A673 (cell line): ENCODE data around the gene C5orf15. TPM values are rescaled to one million over a fixed set of nuclear protein-coding genes. Genes with fewer than 3 reads are reported as not detected.

ENCODE experiments used
- BruUV-seq: library from RNA; stranded (reverse); fragments of 400-500 nt; replicated peaks from 2 replicates; lab custom pipeline; 2021; lab: Mats Ljungman, UMichigan
- CTCF ChIA-PET: fragments of 300-600 bp; sonication (Branson Sonifier 250); formaldehyde crosslinking; loops from one replicate; lab custom pipeline; 2022; ENCODE audit warnings: antibody characterized with exemption; lab: Charles Lee
- POLR2A ChIA-PET: fragments of 300-600 bp; sonication (Branson Sonifier 250); formaldehyde crosslinking; loops from one replicate; lab custom pipeline; 2022; ENCODE audit warnings: antibody characterized with exemption; ENCODE audit not compliant: low non-redundant PET; lab: Charles Lee
- DNase-seq: peaks from one replicate; pipeline ENCODE4 v3.0.0-alpha.2; 2015; ENCODE audit warnings: low spot score
- H3K27ac ChIP-seq: fragments of 200-600 bp; sonication (generic); 2 replicates; pipeline ENCODE4 v1.5.1; 2016; ENCODE audit warnings: mixed run types, low read depth, mild to moderate bottlenecking, mixed read lengths, antibody characterized with exemption, low read length; ENCODE audit not compliant: poor library complexity, severe bottlenecking
- H3K27me3 ChIP-seq: fragments of 200-600 bp; sonication (generic); replicated peaks from 2 replicates; pipeline ENCODE4 v1.6.1; 2017; ENCODE audit warnings: mixed run types, low read depth, mild to moderate bottlenecking, mixed read lengths, antibody characterized with exemption, low read length; ENCODE audit not compliant: insufficient read depth, poor library complexity
- H3K36me3 ChIP-seq: fragments of 200-600 bp; sonication (generic); 2 replicates; pipeline ENCODE4 v1.6.1; 2016; ENCODE audit warnings: mixed run types, mild to moderate bottlenecking, mixed read lengths, antibody characterized with exemption, low read length; ENCODE audit not compliant: insufficient read depth, poor library complexity, severe bottlenecking
- H3K4me1 ChIP-seq: fragments of 200-600 bp; sonication (generic); 2 replicates; pipeline ENCODE4 v1.6.1; 2017; ENCODE audit warnings: mixed run types, mild to moderate bottlenecking, mixed read lengths, antibody characterized with exemption, low read length; ENCODE audit not compliant: insufficient read depth, poor library complexity, severe bottlenecking
- H3K4me3 ChIP-seq: fragments of 200-600 bp; sonication (generic); 2 replicates; pipeline ENCODE4 v1.5.1; 2016; ENCODE audit warnings: low read depth, mixed run types, mild to moderate bottlenecking, mixed read lengths, low read length; ENCODE audit not compliant: poor library complexity, severe bottlenecking
- H3K9me3 ChIP-seq: fragments of 200-600 bp; sonication (generic); 2 replicates; pipeline ENCODE4 v1.6.1; 2016; ENCODE audit warnings: mixed run types, low read depth, mild to moderate bottlenecking, mixed read lengths, antibody characterized with exemption, low read length; ENCODE audit not compliant: poor library complexity, severe bottlenecking
- CTCF ChIP-seq: fragments of 300-800, 200-600 bp; sonication (generic); conservative IDR thresholded peaks from 2 replicates; pipeline ENCODE4 v1.5.1; 2017; ENCODE audit warnings: low read depth, mild to moderate bottlenecking, antibody characterized with exemption, low read length, moderate library complexity, mixed read lengths
- EZH2 ChIP-seq: fragments of 200-600 bp; sonication (generic); IDR thresholded peaks from 2 replicates; pipeline ENCODE4 v1.6.1; 2017; ENCODE audit warnings: borderline replicate concordance, low read depth, mild to moderate bottlenecking, mixed read lengths, antibody characterized with exemption, low read length; ENCODE audit not compliant: poor library complexity, severe bottlenecking
- intact Hi-C: fragments of 100-400 bp; cut with micrococcal nuclease; formaldehyde crosslinking; loops from one replicate; pipeline ENCODE4 v1.10.0; 2022; ENCODE audit not compliant: unreplicated experiment
- total RNA-seq: library from RNA; stranded (reverse); gene quantifications from 2 replicates; pipeline ENCODE4 v1.2.3, GENCODE V29; 2021

C5orf15 gene
- total RNA-seq, 1 experiment from 2014 or later, result 40.8 TPM

GRCh38 chr5:133918316-133918715, 50.1 kb downstream of the C5orf15 start:
- Histone ChIP-seq H3K27me3 (no peaks in the 10 kb centered on the region), H3K4me1 (peaks cover 4% of the 10 kb centered on the region), H3K9me3 (no peaks in the 10 kb centered on the region), H3K36me3 (no peaks in the 10 kb centered on the region), H3K4me3 (no peak overlapping the region), H3K27ac (no peak overlapping the region)
- DNase-seq, result no peak
- TF ChIP-seq EZH2, result no peak
- POLR2A ChIA-PET, result no interaction called here
- CTCF ChIA-PET, result no interaction called here
- intact Hi-C loops, result no loop called here
- BruUV-seq, result no TSS peak

GRCh38 chr5:133917785-133918184, 50.6 kb downstream of the C5orf15 start:
- Histone ChIP-seq H3K9me3 (no peaks in the 10 kb centered on the region), H3K27ac (no peak overlapping the region), H3K36me3 (no peaks in the 10 kb centered on the region), H3K27me3 (no peaks in the 10 kb centered on the region), H3K4me1 (peaks cover 4% of the 10 kb centered on the region), H3K4me3 (no peak overlapping the region)
- no peak for TF ChIP-seq CTCF
- ChIA-PET POLR2A (no interaction called here), CTCF (no interaction called here)
- DNase-seq, result no peak
- intact Hi-C loops, result no loop called here
- BruUV-seq, result no TSS peak

- no peaks in the 10 kb centered on the region for H3K27me3 ChIP-seq
- ChIA-PET POLR2A (no interaction called here), CTCF (no interaction called here)
- no peak for DNase-seq
- no peaks in the 10 kb centered on the region for H3K9me3 ChIP-seq
- H3K36me3 ChIP-seq, result no peaks in the 10 kb centered on the region
- BruUV-seq, result no TSS peak
- no peak for TF ChIP-seq CTCF
- no peak for TF ChIP-seq EZH2
- H3K4me1 ChIP-seq, result peaks cover 4% of the 10 kb centered on the region
- no peak overlapping the region for H3K4me3 ChIP-seq
- no peak overlapping the region for H3K27ac ChIP-seq
- intact Hi-C loops, result no loop called here
Observed at GRCh38 chr5:133916914-133917313, 51.5 kb downstream of the C5orf15 start.

- POLR2A ChIA-PET, result no interaction called here
- intact Hi-C loops, result no loop called here
- no peak for DNase-seq
- BruUV-seq, result no TSS peak
- H3K27me3 ChIP-seq, result no peaks in the 10 kb centered on the region
- peaks cover 4% of the 10 kb centered on the region for H3K4me1 ChIP-seq
- CTCF ChIA-PET, result no interaction called here
- no peak overlapping the region for H3K4me3 ChIP-seq
- TF ChIP-seq CTCF (no peak), EZH2 (no peak)
- H3K9me3 ChIP-seq, result no peaks in the 10 kb centered on the region
- no peak overlapping the region for H3K27ac ChIP-seq
- H3K36me3 ChIP-seq, result no peaks in the 10 kb centered on the region
Observed at GRCh38 chr5:133916479-133916878, 51.9 kb downstream of the C5orf15 start.
